Left ventricle myocardium inferior (tissue), 1 donor: Measurements from ENCODE around the gene EXOC7. TPM values are rescaled to one million over a fixed set of nuclear protein-coding genes. Genes with fewer than 3 reads are reported as not detected.

ENCODE experiments used
- DNase-seq: peaks from one replicate; pipeline ENCODE4 v3.0.0-alpha.2; 2020
- H3K27ac ChIP-seq: fragments of 200-600 bp; replicated peaks from 2 replicates; pipeline ENCODE4 v1.8.0; 2021
- H3K27me3 ChIP-seq: fragments of 200-600 bp; 2 replicates; pipeline ENCODE4 v1.8.0; 2021; ENCODE audit warnings: low read depth
- H3K36me3 ChIP-seq: fragments of 200-600 bp; 2 replicates; pipeline ENCODE4 v1.8.0; 2021
- H3K4me1 ChIP-seq: fragments of 200-600 bp; 2 replicates; pipeline ENCODE4 v1.8.0; 2021
- H3K4me3 ChIP-seq: fragments of 200-600 bp; 2 replicates; pipeline ENCODE4 v1.8.0; 2021; ENCODE audit warnings: mild to moderate bottlenecking, moderate library complexity
- H3K9me3 ChIP-seq: fragments of 200-600 bp; replicated peaks from 2 replicates; pipeline ENCODE4 v1.8.0; 2021
- intact Hi-C: fragments of 100-400 bp; cut with micrococcal nuclease; formaldehyde crosslinking; loops from one replicate; pipeline ENCODE4 v1.11.0; 2022
- total RNA-seq: library from RNA; stranded (reverse); fragmentation: NEBNext Ultra II Directional; extraction: Animal tissue kit (Norgen Biotek cat#: 25700); gene quantifications from one replicate; pipeline ENCODE4 v1.2.1, GENCODE V29; 2021
- TF ChIP-seq, protein P1 (sequence below): fragments of 200-600 bp; IDR thresholded peaks from 2 replicates; pipeline ENCODE4 v1.8.0; 2021; ENCODE audit warnings: antibody characterized with exemption, mild to moderate bottlenecking, borderline replicate concordance
- donor health status: DM: no; HTN: yes; CAD: no; lungs with severe emphysema.

EXOC7 gene
- total RNA-seq, 1 donor from 2014 or later = 81.1 TPM

DNA sequence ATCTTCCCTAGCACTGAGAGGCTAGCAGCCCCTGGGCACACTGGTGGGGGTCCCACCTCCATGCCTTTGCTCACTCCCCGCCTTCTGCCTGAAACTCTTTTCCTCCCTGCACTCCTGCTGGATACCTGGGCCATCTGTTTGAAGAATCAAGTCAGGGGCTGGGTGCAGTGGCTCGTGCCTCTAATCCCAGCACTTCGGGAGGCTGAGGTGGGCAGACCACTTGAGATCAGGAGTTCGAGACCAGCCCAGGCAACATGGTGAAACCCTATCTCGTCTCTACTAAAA lies 21.7 kb upstream of the EXOC7 start:
- H3K27me3 ChIP-seq = peaks cover 11% of the 10 kb centered on the region
- intact Hi-C loops = loop anchor here (10.0 kb wide), 1 partner anchor 49 kb away; no protein-coding TSS in a partner anchor
- TF ChIP-seq, protein P1, sequence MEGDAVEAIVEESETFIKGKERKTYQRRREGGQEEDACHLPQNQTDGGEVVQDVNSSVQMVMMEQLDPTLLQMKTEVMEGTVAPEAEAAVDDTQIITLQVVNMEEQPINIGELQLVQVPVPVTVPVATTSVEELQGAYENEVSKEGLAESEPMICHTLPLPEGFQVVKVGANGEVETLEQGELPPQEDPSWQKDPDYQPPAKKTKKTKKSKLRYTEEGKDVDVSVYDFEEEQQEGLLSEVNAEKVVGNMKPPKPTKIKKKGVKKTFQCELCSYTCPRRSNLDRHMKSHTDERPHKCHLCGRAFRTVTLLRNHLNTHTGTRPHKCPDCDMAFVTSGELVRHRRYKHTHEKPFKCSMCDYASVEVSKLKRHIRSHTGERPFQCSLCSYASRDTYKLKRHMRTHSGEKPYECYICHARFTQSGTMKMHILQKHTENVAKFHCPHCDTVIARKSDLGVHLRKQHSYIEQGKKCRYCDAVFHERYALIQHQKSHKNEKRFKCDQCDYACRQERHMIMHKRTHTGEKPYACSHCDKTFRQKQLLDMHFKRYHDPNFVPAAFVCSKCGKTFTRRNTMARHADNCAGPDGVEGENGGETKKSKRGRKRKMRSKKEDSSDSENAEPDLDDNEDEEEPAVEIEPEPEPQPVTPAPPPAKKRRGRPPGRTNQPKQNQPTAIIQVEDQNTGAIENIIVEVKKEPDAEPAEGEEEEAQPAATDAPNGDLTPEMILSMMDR = no peak
- H3K9me3 ChIP-seq = no peaks in the 10 kb centered on the region
- peaks cover 7% of the 10 kb centered on the region for H3K4me1 ChIP-seq
- no peaks in the 10 kb centered on the region for H3K36me3 ChIP-seq
- H3K4me3 ChIP-seq = no peak overlapping the region
- no peak overlapping the region for H3K27ac ChIP-seq
- no peak for DNase-seq

DNA sequence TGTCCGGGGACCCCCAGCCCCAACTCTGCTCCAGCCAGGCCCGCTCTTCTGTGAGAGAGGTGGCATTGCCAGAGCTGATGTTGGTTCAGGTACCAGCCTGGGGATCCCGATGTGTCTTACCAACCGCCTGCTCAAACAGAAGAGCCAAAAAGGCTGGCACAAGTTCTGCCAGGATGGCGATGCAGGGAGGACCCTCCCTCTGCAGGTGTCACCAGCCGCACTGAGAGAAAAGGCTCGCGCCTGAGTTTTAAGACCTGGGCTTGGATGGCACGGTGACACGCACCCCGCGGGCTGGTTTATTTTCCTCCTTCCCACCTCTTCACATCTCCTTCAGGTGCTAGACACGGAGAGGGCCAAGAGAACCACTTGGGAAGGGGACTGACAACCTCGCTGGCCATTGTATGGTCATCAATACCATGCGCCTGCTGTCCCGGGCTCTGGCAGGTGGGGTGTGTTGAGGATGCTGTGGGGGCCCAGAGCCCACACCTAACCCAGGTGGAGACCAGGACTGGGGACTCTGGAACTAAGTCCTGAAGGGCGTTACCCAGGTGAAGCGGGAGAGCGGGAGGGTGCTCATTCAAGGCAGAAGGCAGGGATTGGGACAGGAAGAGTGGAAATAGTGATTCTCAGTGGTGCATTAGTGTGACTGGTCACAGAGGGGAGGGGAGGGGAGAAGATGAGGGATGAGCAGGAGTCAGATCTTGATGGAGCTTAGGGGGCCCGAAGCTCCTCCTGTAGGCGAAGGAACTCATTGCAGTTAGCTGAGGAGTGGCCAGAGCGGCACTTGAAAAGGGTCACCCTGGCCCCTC lies 21.2 kb upstream of the EXOC7 start:
- no peak overlapping the region for H3K4me3 ChIP-seq
- peaks cover 7% of the 10 kb centered on the region for H3K4me1 ChIP-seq
- no peaks in the 10 kb centered on the region for H3K9me3 ChIP-seq
- no peak overlapping the region for H3K27ac ChIP-seq
- peaks cover 5% of the 10 kb centered on the region for H3K27me3 ChIP-seq
- intact Hi-C loops = loop anchor here (5.0 to 10.0 kb wide), 2 partner anchors 50 to 153 kb away; no protein-coding TSS in a partner anchor
- no peak for DNase-seq
- TF ChIP-seq, protein P1 = no peak
- no peaks in the 10 kb centered on the region for H3K36me3 ChIP-seq

DNA sequence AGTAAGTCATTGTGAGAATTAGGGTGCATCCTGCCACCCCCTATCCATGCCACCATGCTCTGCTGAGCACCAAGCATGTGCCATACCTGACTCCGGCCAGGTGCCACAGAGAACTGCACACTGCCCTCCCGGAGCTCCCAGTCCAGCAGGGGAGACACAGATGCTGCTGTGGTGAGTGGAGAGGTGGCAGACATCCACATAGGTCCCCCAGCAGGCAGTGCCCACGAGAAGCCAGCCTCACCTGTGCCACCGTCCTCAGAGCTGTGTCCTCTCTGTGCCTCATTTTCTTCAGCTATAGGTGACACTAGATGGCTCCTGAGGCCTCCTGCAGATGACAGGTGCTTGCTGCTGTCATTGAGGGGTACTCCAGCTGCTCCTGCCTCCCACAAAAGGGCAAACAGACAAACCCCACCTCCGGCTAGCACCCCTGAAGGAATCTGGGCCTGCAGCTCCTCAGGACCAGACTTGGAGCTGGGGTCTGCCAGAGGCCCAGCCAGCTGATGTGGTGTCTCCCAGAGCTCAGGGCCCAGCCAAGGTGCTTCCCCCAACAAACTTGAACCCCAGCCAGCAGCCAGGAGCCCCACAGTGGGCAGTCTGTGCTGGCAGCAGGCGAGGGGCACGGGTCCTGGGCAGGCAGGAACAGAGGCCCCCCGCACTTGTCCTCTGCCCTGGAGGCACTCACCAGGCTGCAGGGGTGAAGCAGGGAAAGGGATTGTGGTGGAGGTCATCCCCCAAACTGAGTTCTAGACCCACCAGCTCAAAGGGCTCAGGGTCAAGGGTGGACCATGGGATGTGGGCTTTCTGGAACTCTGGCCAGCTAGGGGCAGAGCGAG lies 20.4 kb upstream of the EXOC7 start:
- H3K27me3 ChIP-seq = no peaks in the 10 kb centered on the region
- H3K4me1 ChIP-seq = peaks cover 7% of the 10 kb centered on the region
- TF ChIP-seq, protein P1 = no peak
- no peaks in the 10 kb centered on the region for H3K9me3 ChIP-seq
- H3K4me3 ChIP-seq = no peak overlapping the region
- H3K36me3 ChIP-seq = no peaks in the 10 kb centered on the region
- no peak overlapping the region for H3K27ac ChIP-seq
- intact Hi-C loops = loop anchor here (5.0 to 10.0 kb wide), 2 partner anchors 51 to 153 kb away; no protein-coding TSS in a partner anchor
- DNase-seq = no peak

DNA sequence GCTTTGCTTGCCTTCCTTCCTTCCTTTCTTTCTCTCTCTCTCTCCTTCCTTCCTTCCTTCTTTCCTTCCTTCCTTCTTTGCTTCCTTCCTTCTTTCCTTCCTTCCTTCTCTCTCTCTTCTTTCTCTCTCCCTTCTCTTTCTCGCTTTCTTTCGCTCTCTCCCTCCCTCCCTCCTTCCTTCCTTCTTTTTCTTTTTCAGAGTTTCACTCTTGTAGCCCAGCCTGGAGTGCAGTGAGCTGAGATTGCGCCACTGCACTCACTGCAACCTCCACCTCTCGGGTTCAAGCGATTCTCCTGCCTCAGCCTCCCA lies 19.6 kb upstream of the EXOC7 start:
- TF ChIP-seq, protein P1 = no peak
- Histone ChIP-seq H3K9me3 (no peaks in the 10 kb centered on the region), H3K27me3 (no peaks in the 10 kb centered on the region), H3K27ac (no peak overlapping the region), H3K4me1 (peaks cover 7% of the 10 kb centered on the region), H3K4me3 (no peak overlapping the region), H3K36me3 (no peaks in the 10 kb centered on the region)
- no peak for DNase-seq
- intact Hi-C loops = loop anchor here (5.0 to 10.0 kb wide), 2 partner anchors 52 to 154 kb away; no protein-coding TSS in a partner anchor

DNA sequence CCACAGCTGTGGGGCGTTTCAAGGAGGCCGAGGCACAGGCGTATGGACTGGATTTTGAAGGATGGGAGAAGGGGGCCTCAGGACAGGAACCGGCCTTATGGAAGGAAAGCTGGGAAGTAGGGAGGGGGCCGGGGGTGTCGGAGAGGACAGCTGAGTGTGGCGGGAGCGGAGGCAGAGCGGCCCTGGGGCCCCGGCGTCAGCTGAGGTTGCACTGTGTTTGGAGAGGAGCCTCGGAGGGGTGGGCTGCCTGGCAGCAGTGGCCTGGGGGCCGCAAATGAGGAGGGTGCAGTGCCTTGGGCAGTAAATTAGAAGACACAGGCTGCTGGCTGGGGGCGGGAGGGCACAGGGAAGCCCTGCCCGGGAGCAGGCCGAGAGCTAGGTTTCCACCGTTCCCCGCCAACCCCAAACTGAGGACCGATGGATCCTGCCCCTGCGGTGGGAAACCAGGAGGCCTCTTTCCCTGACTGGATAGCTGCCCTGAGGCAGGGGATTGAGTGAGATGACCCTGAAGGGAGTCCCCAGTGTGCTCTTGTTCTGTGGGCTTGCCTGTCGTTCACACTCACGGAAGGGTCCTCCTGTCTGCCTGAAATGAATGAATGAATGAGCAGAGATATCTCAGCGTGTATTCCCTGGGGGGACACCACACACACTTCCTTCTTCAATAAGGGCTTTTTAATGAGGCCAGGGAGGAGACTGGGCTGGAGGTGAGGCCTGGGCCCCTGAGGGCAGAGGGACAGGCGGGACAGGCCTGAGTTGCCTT lies 19.0 kb upstream of the EXOC7 start:
- DNase-seq = no peak
- no peak overlapping the region for H3K27ac ChIP-seq
- H3K36me3 ChIP-seq = no peaks in the 10 kb centered on the region
- no peaks in the 10 kb centered on the region for H3K27me3 ChIP-seq
- H3K9me3 ChIP-seq = no peaks in the 10 kb centered on the region
- H3K4me3 ChIP-seq = no peak overlapping the region
- H3K4me1 ChIP-seq = peaks cover 7% of the 10 kb centered on the region
- intact Hi-C loops = loop anchor here (5.0 to 10.0 kb wide), 2 partner anchors 52 to 155 kb away; no protein-coding TSS in a partner anchor
- TF ChIP-seq, protein P1 = no peak
